ENCODE results near the gene SNUPN. TPM values are rescaled to one million over a fixed set of nuclear protein-coding genes. Genes with fewer than 3 reads are reported as not detected.
"Not testable (repeated sequence)": the region's sequence is repeated elsewhere in the genome, so short reads cannot be mapped to it uniquely, and the experiment has no call there.

Gene SNUPN
- total and polyA plus RNA-seq, 2 of the 4 experiments (the other 2 are of a cell fraction) = 23.8 to 24.1 TPM

- H3K23ac ChIP-seq (ENCODE audit: low read depth, low read length); H3K9me1 ChIP-seq (ENCODE audit: insufficient read depth, low read length); H3K27ac ChIP-seq (ENCODE audit: insufficient read depth, low read length); CTCF ChIA-PET; H3K18ac ChIP-seq (ENCODE audit: low read depth, low read length); H2AK5ac ChIP-seq (ENCODE audit: low read depth, low read length); H2BK120ac ChIP-seq (ENCODE audit: low read depth, low read length); H2BK20ac ChIP-seq (ENCODE audit: low read depth, low read length); H2BK5ac ChIP-seq (ENCODE audit: low read depth, low read length, poor library complexity, severe bottlenecking); H2AFZ ChIP-seq (replicated peaks; ENCODE audit: low read length, poor library complexity); in situ Hi-C loops (cut with MboI; ENCODE audit: low sequenced_read_pairs); H3K14ac ChIP-seq (replicated peaks; ENCODE audit: low read depth, low read length); H3K36me3 ChIP-seq (ENCODE audit: control insufficient read depth, insufficient read depth, low read length); H3K9me3 ChIP-seq (ENCODE audit: control insufficient read depth, insufficient read depth, low read length); H4K8ac ChIP-seq (ENCODE audit: low read depth in 2 of 2, low read length in 2 of 2); H2AK9ac ChIP-seq (replicated peaks; ENCODE audit: low read depth, low read length, poor library complexity); H4K5ac ChIP-seq (ENCODE audit: low read depth, low read length); H4K91ac ChIP-seq (ENCODE audit: insufficient read depth, low read depth, low read length); H3K4me2 ChIP-seq (ENCODE audit: low read depth, low read length); H2BK15ac ChIP-seq (ENCODE audit: low read depth, low read length); POLR2A ChIA-PET (ENCODE audit: unreplicated experiment); ATAC-seq (ENCODE audit: low read depth); H3K4me1 ChIP-seq (ENCODE audit: control insufficient read depth, insufficient read depth, low read length); H3K56ac ChIP-seq (ENCODE audit: extremely low read depth, insufficient read depth, low read length); H3K4ac ChIP-seq (ENCODE audit: low read depth, low read length); H3K4me3 ChIP-seq (ENCODE audit: insufficient read depth, low read depth, low read length); BruUV-seq (replicated peaks); H3K9ac ChIP-seq (ENCODE audit: low read depth, low read length); intact Hi-C loops (cut with micrococcal nuclease); DNase-seq; H3K27me3 ChIP-seq (ENCODE audit: control insufficient read depth, insufficient read depth, low read length); dilution Hi-C loops (cut with HindIII; ENCODE audit: low sequenced_read_pairs, unreplicated experiment): not testable (repeated sequence)
- WGBS, 2 experiments (ENCODE audit: extremely low coverage in 2 of 2, insufficient read length in 1 of 2) = no CpG with 5 or more reads among the region's 7 CpGs
- H3K79me1 ChIP-seq (ENCODE audit: low read depth in 1 of 2, low read length in 2 of 2) = peaks cover 8 to 31% of the 10 kb centered on the region in 2 experiments
- H4K20me1 ChIP-seq (ENCODE audit: insufficient read depth, low read length) = peaks cover 17% of the 10 kb centered on the region
These were observed 8.4 kb upstream of the SNUPN start for GRCh38 chr15:75633922-75634321.
